Activated CD8-positive, alpha-beta memory T cell treated with anti-CD3 and anti-CD28 coated beads, Interleukin-2, amount 50 U/mL, for 48 hours (primary cell): Measurements from ENCODE around the gene TRIM49D1.
"Not testable (repeated sequence)": the region's sequence is repeated elsewhere in the genome, so short reads cannot be mapped to it uniquely, and the experiment has no call there.

Experiments
- DNase-seq: peaks from one replicate; pipeline ENCODE4 v3.0.0-alpha.2; 2020

Gene TRIM49D1, protein sequence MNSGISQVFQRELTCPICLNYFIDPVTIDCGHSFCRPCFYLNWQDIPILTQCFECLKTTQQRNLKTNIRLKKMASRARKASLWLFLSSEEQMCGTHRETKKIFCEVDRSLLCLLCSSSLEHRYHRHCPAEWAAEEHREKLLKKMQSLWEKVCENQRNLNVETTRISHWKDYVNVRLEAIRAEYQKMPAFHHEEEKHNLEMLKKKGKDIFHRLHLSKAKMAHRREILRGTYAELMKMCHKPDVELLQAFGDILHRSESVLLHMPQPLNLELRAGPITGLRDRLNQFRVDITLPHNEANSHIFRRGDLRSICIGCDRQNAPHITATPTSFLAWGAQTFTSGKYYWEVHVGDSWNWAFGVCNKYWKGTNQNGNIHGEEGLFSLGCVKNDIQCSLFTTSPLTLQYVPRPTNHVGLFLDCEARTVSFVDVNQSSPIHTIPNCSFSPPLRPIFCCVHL

DNA sequence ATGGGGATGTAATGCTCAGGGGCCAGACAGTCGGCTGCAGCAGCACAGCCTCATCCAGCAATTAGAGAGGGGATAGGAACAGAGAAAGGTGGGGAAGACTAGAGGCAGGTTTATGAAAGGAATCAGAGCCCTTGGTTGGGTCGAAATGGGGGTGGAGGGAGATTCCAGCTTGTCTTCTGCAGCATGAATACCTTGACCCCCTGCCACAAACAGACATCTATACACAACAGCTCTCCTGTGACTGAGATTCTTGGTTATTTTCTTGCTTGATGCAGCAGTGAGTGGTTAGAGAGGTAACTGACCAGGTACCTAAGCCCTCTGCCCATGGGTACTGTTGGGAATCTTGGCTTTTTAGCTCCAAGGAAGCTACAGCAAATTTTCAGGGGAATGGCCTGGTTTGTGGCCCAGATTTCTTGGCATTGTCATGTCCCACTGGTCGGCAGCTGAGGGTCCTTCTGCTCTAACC, at the start of gene TRIM49D1:
Gene TRIM49D1 (minus strand): TSS at position 51 of the 466 bp plus-strand sequence. CDS start 4,535 bp downstream, outside the sequence.
- no peak for DNase-seq

DNA sequence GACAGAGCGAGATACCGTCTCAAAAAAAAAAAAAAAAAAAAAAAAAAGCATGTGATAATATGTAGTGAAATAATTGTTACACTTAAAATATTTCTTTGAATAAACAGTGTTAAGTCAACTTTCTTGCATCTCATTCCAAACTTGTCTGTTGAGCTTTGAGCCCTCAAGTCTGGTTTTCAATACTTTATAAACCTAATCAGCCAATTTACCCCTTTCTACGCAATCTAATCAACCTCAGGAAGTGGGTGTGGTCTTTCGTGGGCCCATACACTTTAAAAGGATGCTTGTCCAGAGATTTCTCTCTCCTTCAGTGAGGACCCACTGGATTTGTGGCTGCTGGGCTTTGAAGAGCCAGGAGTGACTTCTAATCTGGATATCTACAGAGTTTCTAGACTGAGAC, 43.7 kb upstream of the TRIM49D1 start, which contains the start of gene TRIM64:
Gene TRIM64 (plus strand): TSS at position 301 of the 400 bp plus-strand sequence. CDS start 2,467 bp downstream, outside the sequence.
- not testable (repeated sequence) for DNase-seq

DNA sequence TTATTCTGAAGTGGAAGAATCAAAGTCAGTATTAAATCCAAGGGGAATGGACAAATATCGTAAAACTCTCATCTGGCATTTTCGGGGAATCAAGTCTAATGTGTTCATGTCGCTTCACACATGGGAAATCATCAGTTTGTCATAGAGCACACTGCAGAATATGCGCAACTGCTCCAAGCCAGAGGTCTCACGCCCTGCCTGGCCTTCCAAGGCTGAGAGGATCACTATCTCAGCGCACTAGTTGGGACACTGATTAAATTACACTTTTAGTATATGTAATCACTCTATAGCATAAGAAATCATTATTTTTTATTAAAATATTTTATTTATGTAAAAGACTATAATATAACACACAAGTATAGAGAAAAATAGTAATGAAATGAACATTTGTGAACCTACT, 38.8 kb upstream of the TRIM49D1 start:
- not testable (repeated sequence) for DNase-seq

DNA sequence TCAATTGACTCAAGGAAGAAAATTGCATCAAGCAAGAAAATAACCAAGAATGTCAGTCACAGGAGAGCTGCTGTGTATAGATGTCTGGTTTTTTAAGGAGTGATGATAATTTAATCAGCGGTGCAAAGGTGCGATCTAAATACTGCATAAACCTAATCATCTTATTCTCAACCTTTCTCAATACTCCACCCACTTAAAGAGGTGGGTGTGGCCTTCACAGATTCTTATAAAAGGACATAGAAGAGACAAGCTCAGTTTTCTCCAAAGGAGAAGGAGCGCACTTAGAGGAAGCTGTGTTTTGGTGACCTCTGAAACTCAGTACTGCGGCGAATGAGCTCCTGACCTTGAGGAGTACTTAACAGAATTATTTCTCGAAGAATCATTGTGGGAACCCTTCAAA, 1.7 kb upstream of the TRIM49D1 start, which contains the start of gene TRIM49D2:
Gene TRIM49D2 (plus strand): TSS at position 301 of the 400 bp plus-strand sequence. CDS start 2,698 bp downstream, outside the sequence.
- not testable (repeated sequence) for DNase-seq

DNA sequence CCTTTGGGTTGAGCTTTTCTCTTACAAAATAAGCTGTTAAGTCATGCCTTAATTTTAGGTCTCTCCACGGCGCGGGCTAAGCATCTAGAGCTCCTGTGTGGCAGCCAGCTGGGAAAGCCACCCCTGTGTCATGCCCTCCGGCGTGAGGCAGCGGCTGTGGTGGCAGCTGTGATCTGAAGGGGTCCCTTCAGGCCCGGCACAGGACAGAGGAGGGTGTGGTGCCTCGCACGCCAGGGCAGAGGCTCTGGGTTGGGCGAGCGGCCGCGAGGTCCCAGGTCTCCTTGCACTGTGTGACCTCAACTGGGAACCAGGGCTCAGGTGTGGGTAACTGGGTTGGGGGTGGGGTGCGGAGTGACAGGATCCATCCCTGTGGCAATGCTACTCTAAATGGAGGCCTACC, 21.2 kb downstream of the TRIM49D1 start:
- not testable (repeated sequence) for DNase-seq

DNA sequence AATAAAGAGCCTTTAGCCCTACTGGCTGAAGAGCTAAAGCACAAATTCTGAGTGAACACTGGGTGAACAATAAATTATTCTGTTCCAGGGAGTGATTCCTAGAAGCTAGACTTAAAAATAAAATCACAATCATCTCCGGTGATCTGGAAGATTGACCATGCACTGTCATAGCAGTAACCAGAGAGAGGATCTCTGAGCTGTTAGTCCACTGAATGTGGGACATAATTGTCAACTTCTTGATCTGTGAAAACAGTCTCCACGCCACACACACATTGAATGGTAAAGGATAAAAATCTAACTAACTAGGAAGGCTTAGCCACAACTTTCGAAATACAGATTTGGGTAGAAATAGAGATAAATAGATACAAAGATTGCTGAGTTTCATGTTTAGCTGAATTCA, 28.8 kb downstream of the TRIM49D1 start:
- DNase-seq = not testable (repeated sequence)

DNA sequence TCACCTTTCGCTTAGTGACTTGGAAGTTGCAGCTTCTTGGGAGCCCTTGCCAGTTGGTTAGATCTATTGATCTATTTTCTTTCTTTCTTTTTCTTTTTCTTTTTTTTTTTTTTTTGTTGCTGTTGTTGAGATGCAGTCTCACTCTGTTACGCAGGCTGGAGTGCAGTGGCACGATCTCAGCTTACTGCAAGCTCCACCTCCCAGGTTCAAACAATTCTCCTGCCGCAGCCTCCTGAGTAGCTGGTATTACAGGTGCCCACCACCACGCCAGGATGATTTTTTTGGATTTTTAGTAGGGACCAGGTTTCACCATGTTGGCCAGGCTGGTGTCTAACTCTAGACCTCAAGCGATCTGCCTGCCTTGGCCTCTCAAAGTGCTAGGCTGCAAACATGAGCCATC, 44.5 kb downstream of the TRIM49D1 start:
- not testable (repeated sequence) for DNase-seq

DNA sequence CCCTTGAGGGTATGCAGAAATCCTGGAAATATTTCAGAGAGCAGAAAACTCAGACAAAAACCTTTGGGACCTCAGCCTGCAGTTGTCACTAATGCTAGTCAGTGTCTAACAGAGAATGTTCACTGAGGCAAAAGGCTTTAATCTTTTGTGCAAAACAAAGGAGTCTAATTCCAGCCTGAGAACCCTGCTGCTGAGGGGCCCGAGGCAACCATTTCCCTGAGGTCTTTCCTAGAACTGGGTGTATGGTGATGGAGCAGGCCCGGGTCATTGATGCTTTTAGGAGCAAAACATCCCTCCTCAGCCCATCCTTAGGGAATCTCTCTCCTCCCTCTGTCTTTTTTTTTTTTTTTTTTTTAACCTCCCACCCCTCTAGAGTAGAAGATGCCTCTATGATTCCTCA, 49.5 kb downstream of the TRIM49D1 start:
- DNase-seq = not testable (repeated sequence)

DNA sequence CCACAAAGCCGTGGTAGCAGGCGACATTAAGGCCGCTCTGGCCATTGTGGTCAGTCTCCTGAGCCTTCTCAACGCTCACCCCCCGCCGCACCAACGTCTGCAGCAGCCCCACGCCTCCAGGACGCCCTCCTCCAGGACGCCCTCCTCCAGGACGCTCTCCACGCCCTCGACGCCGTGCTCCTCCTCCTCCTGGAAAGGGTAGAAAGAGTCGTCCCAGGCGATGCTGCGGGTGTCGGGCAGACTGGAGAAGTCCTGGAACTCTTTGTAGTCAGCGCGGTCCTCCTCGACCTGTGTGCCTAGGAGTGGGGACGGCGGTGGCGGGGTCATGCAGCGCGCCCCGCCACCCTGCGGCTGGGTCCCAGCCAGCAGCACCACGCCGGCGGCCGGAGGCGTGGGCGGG, 56.8 kb downstream of the TRIM49D1 start:
- DNase-seq = not testable (repeated sequence)

DNA sequence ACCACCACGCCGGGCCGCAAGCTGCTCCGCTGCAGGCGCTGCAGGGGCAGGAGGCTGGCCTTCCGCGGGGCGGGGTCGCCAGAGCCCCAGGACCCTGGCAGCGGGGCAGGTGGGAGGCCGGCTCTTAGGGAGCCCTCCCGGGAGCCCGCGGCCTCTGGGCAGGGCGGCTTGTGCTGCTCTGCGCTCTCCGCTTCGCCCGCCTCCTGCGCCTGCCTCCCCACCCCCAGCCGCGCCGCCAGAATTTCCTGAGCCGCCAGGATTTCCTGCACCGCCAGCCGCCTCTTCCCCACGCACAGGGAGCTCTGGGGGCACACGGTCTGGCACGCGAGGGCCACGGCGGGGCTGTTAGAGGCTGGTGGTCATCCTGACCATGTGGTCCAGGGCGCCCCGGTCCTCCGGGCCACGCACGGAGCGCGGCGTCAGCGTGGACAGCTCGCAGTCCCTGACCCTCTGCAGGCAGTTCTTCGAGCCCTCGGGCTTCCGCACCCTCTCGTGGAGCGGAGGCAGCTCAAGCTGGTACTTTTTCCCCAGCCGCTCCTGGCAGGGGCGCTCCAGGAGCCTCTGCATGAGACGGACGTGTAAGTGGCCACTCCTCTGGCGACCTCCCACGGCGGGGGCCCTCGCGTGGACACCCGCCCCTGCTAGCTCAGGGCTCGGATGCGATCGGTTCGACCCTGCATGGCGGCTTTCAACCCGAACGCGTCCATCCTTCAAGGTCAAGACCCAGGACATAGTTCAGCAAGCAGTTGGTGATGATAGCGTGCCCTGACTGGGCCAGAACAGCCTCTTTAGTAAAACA, 57.9 kb downstream of the TRIM49D1 start:
- DNase-seq = not testable (repeated sequence)
